HEK293T (cell line): ENCODE measurements around the gene MAD1L1.

Experiments used
- ARNT ChIP-seq: fragments of 450-650 bp; IDR thresholded peaks from 2 replicates; pipeline ENCODE4 v1.6.1; 2017; ENCODE audit warnings: mild to moderate bottlenecking
- CTBP1 ChIP-seq: fragments of 450-650 bp; IDR thresholded peaks from 2 replicates; pipeline ENCODE4 v1.6.1; 2016; ENCODE audit warnings: borderline replicate concordance
- ELF4 ChIP-seq: fragments of 450-650 bp; IDR thresholded peaks from 2 replicates; pipeline ENCODE4 v1.6.1; 2017; ENCODE audit warnings: antibody characterized with exemption
- FOXA1 ChIP-seq: fragments of 450-650 bp; IDR thresholded peaks from 2 replicates; pipeline ENCODE4 v1.6.1; 2016; ENCODE audit warnings: mild to moderate bottlenecking
- FOXK2 ChIP-seq: fragments of 450-650 bp; IDR thresholded peaks from 2 replicates; pipeline ENCODE4 v1.6.1; 2016; ENCODE audit warnings: mild to moderate bottlenecking
- FOXM1 ChIP-seq: fragments of 450-650 bp; IDR thresholded peaks from 2 replicates; pipeline ENCODE4 v1.6.1; 2017; ENCODE audit warnings: mild to moderate bottlenecking, borderline replicate concordance
- HDGF ChIP-seq: fragments of 450-650 bp; IDR thresholded peaks from 2 replicates; pipeline ENCODE4 v1.6.1; 2017; ENCODE audit warnings: antibody characterized with exemption, borderline replicate concordance
- L3MBTL2 ChIP-seq: fragments of 450-650 bp; conservative IDR thresholded peaks from 2 replicates; pipeline ENCODE4 v1.6.1; 2016; ENCODE audit warnings: mild to moderate bottlenecking
- NFRKB ChIP-seq: fragments of 450-650 bp; IDR thresholded peaks from 2 replicates; pipeline ENCODE4 v1.6.1; 2016; ENCODE audit warnings: mild to moderate bottlenecking, moderate library complexity
- SP1 ChIP-seq: fragments of 450-650 bp; IDR thresholded peaks from 2 replicates; pipeline ENCODE4 v1.6.1; 2017
- SUZ12 ChIP-seq: fragments of 450-650 bp; IDR thresholded peaks from 2 replicates; pipeline ENCODE4 v1.6.1; 2016; ENCODE audit warnings: mild to moderate bottlenecking
- TARDBP ChIP-seq: fragments of 450-650 bp; IDR thresholded peaks from 2 replicates; pipeline ENCODE4 v1.6.1; 2016
- TF ChIP-seq, protein P1 (sequence below): fragments of 450-650 bp; IDR thresholded peaks from 2 replicates; pipeline ENCODE4 v1.6.1; 2016

- TF ChIP-seq HDGF (no peak), TARDBP (no peak), FOXM1 (no peak), ELF4 (no peak), L3MBTL2 (no peak), CTBP1 (no peak), SUZ12 (no peak), NFRKB (no peak), FOXA1 (no peak), ARNT (no peak), FOXK2 (no peak), SP1 (no peak)
- TF ChIP-seq, protein P1, sequence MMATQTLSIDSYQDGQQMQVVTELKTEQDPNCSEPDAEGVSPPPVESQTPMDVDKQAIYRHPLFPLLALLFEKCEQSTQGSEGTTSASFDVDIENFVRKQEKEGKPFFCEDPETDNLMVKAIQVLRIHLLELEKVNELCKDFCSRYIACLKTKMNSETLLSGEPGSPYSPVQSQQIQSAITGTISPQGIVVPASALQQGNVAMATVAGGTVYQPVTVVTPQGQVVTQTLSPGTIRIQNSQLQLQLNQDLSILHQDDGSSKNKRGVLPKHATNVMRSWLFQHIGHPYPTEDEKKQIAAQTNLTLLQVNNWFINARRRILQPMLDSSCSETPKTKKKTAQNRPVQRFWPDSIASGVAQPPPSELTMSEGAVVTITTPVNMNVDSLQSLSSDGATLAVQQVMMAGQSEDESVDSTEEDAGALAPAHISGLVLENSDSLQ, result no peak
Measured at GRCh38 chr7:2013381-2014311, 219.1 kb downstream of the MAD1L1 start.
